NCI-H226 (cell line): ENCODE results near the gene CAPZA1.

Experiments used
- DNase-seq: peaks from one replicate; pipeline ENCODE4 v3.0.0-alpha.2; 2015

CAPZA1 gene

DNA sequence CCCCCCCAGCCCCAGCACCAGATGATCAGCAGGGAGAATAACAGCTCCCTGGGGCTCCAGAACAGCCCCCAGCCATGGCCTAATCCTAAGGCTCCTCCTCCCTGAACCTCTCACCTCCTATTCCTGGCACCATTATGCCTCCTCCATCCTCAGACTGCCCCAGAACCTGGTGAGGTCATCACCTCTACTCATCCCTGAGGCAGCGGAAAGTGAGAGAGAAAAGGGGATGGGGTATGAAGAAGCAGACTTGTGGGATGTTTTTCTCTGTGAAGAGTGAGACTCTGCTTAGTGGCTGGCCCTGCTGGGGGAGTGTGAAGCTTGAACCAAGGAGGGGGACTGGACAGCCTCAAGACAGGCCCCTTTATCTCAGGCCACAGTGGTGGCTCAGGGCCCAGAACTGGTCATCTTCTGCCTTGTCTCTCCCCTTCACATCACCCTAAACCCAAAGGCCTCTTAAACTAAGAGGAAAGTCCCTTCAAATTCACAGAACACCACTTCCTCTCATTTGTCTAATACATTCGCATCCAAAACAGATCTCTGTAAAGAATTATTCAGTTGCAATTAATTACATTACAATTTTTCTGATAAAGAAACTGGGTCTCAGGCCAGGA lies 97.7 kb downstream of the CAPZA1 start:
- DNase-seq = peak; percentile 40

DNA sequence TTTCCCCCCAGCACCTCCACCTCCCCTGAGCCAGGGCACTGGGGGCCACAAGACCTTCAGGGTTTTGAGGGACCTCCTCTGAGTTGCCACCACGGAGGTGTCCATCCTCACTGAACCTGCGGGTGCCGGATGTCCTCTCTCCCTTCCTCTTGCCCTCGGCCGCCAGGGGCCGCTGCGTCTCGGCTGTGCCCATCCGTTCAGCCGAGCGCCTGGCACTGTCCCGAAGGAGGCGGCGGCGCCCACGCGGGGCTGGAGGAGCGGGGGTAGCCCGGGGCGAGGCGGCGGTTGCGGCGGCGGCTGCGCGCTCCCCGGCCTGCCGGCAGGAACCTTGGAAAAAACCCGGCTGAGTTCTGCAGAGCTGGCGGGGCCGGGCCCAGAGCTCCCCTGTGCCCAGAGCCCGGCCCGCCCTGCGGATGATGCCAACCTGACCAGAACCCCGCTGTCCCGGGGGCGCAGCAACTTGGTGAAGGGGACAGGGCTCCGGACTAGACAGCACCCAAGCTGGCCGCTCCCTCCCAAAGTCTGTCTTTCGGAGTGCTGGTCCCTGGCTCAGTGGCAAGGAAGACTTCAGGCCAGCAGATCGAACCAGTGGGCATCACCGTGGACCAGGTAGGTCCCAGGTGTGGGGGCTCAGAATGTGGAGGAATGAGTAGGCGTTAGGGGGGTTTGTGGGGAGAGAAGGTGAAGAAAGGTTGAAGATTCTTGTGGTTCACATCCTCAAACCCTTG lies 99.2 kb downstream of the CAPZA1 start:
- DNase-seq = peak; percentile 78

DNA sequence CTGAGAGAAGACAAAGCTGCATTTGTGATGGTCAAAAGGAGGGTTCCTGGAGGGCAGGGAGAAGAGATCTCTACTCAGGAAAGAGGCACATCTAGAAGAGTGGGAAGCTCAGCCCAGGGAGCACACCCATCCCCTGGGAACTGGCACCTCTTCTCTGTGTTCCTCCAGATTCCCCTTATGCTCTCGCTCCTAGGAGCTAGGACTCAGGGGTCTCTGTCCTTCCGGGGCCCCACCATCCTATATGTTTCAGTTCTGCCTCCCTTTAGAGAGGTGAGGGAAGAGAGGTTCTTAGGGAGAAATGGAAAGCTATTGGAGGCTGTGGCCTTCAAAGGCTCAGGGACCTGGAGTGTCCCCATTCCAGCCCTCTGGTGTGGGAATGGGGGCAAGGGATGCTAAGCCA lies 100.1 kb downstream of the CAPZA1 start:
- no peak for DNase-seq

DNA sequence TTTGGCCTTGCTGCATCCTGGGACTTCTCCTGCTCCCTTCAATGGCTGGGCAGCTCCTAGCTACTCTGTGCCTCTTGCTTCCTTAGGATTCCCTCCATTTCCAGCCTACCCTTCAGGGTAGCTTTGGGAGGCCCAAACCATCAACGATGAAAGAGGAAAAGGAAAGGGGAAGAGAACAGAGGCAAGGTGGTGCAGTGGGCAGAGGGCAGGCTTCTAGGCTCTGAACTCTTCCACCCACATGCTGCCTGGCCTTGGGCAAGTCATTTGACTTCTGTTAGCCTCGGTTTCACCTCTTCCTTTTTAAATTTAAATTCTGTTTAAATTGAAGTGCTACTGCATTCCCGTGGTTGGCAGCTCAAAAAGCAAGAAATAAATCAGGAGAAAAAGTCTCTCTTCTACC lies 101.2 kb downstream of the CAPZA1 start:
- no peak for DNase-seq
